Stimulated activated naive CD8-positive, alpha-beta T cell treated with anti-CD3 and anti-CD28 coated beads, Interleukin-15, Interleukin-2, amounts not matched to agents 100 U/mL and 50 U/mL, for 24 hours (primary cell): Measurements from ENCODE around the gene DNAI4.
A peak's percentile ranks its signal among the peaks of the same experiment; 100 is the strongest.
"Not testable (repeated sequence)": the region's sequence is repeated elsewhere in the genome, so short reads cannot be mapped to it uniquely, and the experiment has no call there.

Experiments
- ATAC-seq: fragments of 150-1000 bp; cut with Tn5 transposase; one replicate; pipeline ENCODE4 v1.10.0; 2021
- DNase-seq: peaks from one replicate; pipeline ENCODE4 v3.0.0; 2021

Gene DNAI4

GRCh38 chr1:66924756-66925557 lies at the start of gene DNAI4, which contains the start of gene MIER1:
Gene DNAI4 (minus strand): TSS chr1:66924856. CDS start chr1:66924831, 25 bp downstream.
Gene MIER1 (plus strand): TSS chr1:66924990. CDS start chr1:66925029, 39 bp downstream.
- ATAC-seq, result peak; percentile 96
- DNase-seq, result peak; percentile 98

GRCh38 chr1:66968574-66968973 lies 43.9 kb upstream of the DNAI4 start:
- ATAC-seq, result no peak
- DNase-seq, result no peak

DNA sequence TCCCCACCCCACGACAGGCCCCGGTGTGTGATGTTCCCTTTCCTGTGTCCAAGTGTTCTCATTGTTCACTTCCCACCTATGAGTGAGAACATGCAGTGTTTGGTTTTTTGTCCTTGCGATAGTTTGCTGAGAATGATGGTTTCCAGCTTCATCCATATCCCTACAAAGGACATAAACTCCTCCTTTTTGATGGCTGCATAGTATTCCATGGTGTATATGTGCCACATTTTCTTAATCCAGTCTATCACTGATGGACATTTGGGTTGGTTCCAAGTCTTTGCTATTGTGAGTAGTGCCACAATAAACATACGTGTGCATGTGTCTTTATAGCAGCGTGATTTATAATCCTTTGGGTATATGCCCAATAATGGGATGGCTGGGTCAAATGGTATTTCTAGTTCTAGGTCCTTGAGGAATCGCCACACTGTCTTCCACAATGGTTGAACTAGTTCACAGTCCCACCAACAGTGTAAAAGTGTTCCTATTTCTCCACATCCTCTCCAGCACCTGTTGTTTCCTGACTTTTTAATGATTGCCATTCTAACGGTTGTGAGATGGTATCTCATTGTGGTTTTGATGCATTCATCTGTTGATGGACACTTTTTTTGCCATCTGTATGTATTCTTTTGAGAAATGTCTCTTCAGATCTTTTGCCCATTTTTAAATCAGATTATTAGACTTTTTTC lies 41.7 kb upstream of the DNAI4 start:
- ATAC-seq, DNase-seq: not testable (repeated sequence)

GRCh38 chr1:66957938-66958337 lies 33.3 kb upstream of the DNAI4 start:
- DNase-seq (no peak), ATAC-seq (no peak)

GRCh38 chr1:66954208-66954607 lies 29.6 kb upstream of the DNAI4 start:
- DNase-seq (no peak), ATAC-seq (no peak)

- no peak for DNase-seq
- no peak for ATAC-seq
Observed at GRCh38 chr1:66951513-66951912, 26.9 kb upstream of the DNAI4 start.

- no peak for ATAC-seq
- no peak for DNase-seq
Observed at GRCh38 chr1:66947267-66947666, 22.6 kb upstream of the DNAI4 start.

GRCh38 chr1:66945316-66945715 lies 20.7 kb upstream of the DNAI4 start:
- DNase-seq (no peak), ATAC-seq (no peak)

GRCh38 chr1:66944330-66945274 lies 19.9 kb upstream of the DNAI4 start:
- DNase-seq, result no peak
- no peak for ATAC-seq

DNA sequence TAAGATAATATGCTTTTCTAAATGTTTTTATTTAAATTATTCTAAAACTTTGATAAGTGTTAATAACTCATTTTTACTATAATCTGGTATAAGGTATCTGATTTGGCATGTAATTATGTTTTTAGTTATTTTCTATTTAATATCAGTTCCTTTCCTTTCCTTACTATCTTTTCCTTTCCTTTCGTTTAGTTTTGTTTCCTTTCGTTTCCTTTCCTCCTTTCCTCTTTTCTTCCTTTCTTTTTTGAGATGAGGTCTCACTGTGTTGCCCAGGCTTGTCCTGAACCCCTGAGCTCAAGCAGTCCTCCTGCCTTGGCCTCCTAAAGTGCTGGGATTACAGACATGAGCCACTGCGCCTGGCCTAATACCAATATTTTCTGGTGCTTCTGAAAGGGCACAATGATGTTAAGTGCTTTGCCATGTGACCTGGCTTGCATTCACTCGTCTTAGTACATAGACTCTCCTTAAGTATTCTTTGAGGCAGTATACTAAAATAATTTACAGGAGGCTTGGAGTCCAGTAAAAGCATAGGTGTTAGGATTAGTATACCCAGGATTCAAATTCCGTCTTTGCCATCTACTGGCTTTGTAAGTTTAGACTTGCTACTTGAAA lies 18.8 kb upstream of the DNAI4 start:
- ATAC-seq, result no peak
- DNase-seq, result no peak

GRCh38 chr1:66940981-66941380 lies 16.3 kb upstream of the DNAI4 start:
- DNase-seq, result no peak
- no peak for ATAC-seq

GRCh38 chr1:66938613-66939012 lies 14.0 kb upstream of the DNAI4 start:
- ATAC-seq, result no peak
- DNase-seq, result no peak

- no peak for ATAC-seq
- no peak for DNase-seq
Observed at GRCh38 chr1:66937529-66938234, 13.0 kb upstream of the DNAI4 start.

- ATAC-seq, result no peak
- no peak for DNase-seq
Observed at GRCh38 chr1:66933887-66934700, 9.4 kb upstream of the DNAI4 start.

DNA sequence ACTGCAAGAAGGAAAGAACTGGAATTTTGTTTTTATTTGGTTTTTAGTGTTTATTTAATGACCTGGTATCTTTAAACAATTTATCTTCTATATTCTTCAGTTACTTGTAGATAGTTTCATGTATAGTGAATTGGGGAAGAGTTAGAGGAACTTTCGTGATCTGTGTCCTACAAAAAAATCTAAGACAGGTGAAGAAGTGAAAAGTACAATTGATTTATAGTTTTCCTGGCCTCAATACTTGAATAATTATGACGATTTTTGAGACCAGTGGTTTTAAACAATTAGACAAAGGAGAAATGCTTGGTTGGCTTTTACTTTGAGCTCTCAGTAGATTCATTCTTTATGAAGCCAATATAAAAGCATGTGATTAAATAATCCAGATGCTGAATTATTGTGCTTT lies 7.6 kb upstream of the DNAI4 start:
- ATAC-seq (no peak), DNase-seq (no peak)

- DNase-seq, result no peak
Observed at GRCh38 chr1:66931590-66931989, 6.9 kb upstream of the DNAI4 start.

DNA sequence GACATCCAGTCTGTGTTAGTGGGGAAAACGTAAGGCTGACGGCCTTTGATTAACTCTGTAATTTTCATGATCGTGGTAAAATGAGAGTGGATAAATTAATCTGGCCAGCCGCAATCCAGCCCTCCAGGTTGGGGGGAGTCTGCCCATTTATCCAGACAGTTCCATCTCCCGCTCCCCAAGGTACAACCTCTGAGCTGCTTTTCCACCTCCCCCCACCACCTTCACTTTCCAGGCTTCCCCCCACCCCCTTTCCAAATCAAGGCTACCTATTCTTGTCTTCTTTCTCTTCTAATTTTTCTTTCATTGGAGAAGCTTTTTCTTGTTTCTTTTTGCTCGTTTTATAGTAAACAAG lies 6.1 kb upstream of the DNAI4 start:
- DNase-seq (no peak), ATAC-seq (no peak)

More at GRCh38 chr1:66931590-66931989, 6.9 kb upstream of the DNAI4 start:
- ATAC-seq, result no peak

GRCh38 chr1:66929999-66930822 lies 5.6 kb upstream of the DNAI4 start:
- peak; percentile 83 for ATAC-seq
- peak; percentile 96 for DNase-seq

DNA sequence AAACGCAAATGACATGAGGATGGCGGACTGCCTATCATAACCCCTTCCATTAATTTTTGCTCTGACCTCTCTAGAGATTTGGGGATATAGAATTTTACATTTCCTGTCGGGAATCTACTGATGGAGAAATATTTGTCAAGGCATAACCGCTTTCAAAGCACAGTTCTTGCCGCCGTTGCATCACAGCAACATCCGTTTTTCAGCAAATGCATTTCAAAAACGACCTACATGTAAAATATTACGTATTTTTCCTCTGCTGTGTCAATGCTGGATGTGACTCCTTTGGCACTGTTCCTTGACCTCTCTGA lies 5.0 kb upstream of the DNAI4 start:
- no peak for DNase-seq
- ATAC-seq, result no peak
